GM21360 (cell line): ENCODE results near the gene CCR4.
"Not testable (repeated sequence)": the region's sequence is repeated elsewhere in the genome, so short reads cannot be mapped to it uniquely, and the experiment has no call there.

ENCODE experiments used
- ATAC-seq: cut with Tn5 transposase; IDR thresholded peaks from one replicate; pipeline ENCODE4 v1.9.1; 2021; ENCODE audit warnings: mild to moderate bottlenecking, moderate library complexity; ENCODE audit not compliant: unreplicated experiment

CCR4 gene

DNA sequence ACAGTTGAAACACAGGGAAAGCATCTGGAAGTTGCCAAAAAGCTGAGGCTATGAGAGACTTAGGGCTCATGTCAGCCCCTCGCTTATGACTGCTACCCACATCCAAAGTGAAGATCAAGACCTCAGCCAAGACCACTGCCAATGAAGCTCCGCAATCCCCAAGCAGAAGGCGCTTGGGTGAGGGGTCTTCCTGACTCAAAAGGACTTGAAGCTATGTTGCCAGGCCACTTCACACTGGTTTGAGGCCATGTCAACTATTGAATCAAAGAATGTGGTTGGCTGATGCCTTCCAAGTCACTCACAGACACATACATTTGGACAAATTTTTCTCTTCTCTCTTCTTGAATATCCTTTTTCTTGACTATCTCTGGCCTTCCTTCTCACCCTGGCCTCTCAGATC, 928 bp upstream of the CCR4 start:
- no peak for ATAC-seq

DNA sequence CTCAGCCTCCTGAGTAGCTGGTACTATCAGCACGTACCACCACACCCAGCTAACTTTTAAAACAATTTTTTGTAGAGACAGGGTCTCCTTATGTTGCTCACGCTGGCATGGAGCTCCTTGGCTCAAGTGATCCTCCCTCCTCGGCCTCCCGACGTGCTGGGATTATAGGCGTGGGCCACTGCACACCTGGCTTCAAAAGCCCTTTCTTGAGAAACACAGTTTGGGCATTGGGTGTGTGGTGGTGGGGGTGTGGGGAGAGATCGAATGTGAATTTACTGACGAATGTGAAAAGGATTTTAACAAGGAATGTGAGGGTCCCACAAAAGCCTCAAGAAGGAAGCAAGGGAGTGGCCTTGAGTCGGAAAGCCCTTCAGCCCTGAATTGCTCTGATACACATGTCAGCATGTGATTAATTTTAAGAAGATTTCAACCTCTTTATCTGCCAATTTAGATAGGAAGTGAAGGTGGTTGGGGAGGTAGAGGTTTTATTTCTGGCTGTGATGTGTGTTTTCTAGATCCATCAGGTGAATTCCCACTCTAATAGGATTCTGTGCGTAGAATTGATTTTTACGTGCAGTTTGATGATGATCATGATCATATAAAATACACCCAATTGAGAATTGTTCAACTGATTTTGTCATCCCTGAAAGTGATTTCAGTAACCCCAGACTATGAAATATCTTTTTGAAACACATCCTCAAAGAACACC, 1.1 kb downstream of the CCR4 start:
- no peak for ATAC-seq

DNA sequence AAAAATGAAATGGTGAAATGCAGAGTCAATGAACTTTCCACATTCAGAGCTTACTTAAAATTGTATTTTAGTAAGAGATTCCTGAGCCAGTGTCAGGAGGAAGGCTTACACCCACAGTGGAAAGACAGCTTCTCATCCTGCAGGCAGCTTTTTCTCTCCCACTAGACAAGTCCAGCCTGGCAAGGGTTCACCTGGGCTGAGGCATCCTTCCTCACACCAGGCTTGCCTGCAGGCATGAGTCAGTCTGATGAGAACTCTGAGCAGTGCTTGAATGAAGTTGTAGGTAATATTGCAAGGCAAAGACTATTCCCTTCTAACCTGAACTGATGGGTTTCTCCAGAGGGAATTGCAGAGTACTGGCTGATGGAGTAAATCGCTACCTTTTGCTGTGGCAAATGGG, 3.1 kb downstream of the CCR4 start:
- ATAC-seq: no peak

DNA sequence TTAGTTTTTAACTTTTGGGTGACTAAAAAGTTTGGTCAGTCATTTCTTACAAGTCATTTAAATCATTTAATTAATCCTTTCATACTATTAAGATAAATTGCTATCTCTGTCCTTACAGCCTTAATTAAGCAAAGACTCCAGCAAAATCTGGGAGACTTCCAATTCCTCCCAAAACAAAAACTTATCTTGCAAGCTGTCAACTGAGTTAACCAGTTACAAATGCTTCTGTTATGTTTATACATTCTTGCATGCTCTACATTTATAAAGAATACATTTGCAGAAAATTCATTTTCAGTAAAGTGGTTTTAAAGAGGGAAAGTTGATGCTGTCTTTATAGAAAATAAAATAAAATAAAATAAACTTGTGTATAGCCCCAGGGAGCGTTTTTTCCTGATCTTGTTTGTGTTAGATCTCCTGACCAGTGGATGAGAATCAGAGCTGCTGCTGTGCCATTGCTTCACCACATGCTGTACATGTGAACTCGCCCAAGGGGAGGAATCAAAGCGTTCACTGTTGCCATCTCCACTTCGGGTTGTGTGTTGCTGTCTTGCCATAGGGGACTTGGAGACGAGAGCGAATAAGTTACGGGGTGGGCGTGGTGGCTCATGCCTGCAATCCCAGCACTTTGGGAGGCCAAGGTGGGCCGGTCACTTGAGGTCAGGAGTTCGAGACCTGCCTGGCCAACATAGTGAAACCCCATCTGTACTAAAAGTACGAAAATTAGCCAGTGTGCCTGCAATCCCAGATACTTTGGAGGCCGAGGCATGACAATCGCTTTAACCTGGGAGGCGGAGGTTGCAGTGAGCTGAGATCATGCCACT, 5.5 kb downstream of the CCR4 start:
- no peak for ATAC-seq

DNA sequence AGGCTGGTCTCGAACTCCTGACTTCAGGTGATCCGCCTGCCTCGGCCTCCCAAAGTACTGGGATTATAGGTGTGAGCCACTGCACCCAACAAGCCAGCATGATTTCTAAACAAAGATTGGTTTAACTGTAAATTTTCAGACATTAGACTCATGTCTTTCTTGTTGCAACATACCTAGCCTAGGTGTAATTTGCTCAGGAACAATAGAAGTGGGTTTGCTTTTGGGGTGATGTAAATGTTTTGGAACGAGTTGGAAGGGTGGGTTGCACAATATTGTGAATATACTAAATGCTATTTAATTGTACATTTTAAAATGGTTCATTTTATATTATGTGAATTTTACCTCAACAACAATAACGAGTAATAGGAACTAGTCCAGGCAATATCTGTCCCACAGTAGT, 7.1 kb downstream of the CCR4 start:
- no peak for ATAC-seq

DNA sequence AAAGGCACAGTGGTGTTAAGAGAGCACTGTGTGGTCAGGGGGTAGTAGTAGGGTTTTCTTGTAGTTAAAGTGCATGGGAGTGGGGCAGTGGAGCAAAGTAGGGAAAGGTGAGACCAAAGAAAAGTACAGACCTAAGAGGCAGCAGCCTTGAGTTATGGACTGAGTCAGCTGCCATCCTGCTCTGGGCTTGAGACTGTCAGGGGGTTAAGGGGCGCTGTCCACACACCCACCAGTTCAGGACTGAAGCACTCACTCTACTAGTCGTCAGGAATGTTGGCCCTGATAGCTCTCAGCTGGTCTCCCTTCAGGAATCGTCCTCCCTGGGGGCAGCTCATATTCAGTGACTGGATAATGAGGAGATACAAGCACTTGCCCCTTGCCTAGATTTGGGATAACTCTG, 7.9 kb downstream of the CCR4 start:
- ATAC-seq: no peak

DNA sequence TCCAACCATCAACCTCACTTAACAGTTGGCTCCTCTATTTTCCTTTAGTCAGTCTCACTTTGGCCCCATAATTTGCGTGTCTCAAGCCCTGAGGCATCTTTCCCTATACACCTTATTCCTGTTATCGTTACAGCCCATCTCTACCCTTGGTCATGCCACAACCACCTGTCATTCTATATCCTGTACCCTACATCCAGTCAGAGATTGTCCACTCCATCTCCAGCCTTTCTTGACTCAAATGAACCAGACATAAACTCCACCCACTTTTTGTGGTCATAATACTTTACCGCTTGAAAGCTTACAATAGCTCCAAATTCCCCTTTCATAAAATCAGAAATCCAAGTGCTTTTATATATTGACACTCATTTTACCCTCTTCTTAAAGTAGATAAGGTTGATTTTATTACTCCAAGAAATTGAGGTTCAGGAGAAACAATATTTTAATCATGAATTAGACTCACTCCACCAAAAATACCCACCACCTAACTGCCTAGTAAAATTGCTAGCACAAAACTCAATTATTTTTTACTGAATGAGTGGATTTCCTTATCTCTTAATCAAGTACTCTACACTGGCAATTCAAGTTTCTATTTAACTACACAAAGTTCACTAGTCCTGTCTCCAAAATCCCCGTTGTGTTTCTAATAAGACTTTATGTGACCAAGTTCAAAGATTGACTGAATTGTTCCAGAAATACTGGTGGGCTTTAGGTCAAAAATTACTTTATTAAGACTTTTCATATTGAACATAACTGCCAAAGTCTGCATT, 9.1 kb downstream of the CCR4 start:
- ATAC-seq: no peak

DNA sequence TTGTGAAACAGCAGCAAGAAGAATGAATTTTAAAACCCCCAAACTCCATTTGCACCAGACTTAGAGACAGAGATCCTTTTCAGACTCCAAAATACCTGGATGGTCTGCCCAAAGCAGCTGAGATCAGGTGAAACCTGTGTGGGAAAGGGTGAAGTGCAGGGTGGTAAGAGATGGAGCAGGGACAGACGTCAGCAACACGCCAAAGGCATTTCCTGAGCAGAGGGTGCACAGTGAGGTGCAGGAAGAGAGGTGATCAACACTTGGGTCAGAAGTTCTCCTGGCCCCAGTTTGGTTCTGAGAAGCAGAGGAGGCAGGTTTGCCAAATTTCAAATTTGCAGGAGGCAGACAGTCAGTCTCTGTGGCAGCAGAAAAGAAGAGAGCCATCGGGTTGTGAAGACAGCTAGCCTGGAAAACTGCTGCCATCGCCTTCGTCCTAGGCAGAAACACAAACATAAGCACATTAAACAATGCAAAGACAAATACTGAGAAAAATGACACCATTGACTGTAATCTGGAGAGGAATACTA, 9.8 kb downstream of the CCR4 start:
- no peak for ATAC-seq

DNA sequence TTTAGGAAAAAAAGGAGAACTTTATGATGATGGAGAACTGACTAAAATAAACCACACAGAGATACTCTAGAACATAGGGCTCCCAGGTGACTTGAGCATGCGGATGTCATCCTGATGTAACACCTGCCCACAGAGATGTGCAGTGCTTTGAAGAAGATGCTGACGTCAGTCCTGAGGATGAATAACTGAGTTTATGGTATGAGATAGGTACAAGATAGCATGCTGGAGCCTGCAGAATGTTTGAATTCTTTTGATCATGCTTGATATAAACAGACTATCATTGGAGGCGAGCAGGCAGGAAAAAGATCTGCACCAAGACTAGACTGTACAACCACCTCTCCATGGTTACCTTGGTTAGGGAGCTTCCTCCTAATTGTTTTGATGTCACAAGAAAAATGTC, 12.4 kb downstream of the CCR4 start:
- ATAC-seq: no peak

DNA sequence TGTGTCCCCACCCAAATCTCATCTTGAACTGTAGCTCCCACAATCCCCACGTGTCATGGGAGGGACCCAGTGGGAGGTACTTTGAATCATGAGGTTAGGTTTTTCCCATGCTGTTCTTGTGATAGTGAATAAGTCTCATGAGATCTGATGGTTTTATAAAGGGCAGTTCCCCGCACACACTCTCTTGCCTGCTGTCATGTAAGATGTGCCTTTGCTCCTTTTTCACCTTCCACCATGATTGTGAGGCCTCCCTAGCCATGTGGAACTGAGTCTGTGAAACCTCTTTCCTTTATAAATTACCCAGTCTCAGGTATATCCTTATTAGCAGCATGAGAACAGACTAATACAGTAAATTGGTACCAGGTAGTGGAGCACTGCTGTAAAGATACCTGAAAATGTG, 13.3 kb downstream of the CCR4 start:
- not testable (repeated sequence) for ATAC-seq

DNA sequence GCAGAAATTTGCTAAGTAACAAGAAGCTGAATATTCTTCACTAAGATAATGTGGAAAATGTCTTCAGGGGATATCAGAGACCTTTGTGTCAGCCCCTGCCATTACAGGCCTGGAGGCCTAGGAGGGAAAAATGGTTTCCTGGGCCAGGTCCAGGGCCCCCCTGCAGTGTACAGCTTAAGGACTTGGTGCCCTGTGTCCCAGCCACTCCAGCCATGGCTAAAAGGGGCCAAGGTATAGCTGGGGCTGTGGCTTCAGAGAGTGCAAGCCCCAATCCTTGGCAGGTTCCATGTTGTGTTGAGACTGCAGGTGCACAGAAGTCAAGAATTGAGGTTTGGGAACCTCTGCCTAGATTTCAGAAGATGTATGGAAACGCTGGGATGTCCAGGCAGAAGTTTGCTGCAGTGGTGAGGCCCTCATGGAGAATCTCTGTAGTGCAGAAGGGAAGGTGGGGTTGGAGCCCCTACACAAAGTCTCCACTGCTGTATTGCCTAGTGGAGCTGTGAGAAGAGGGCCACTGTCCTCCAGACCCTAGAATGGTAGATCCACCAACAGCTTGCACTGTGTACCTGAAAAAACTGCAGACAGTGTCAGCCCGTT, 14.3 kb downstream of the CCR4 start:
- ATAC-seq: not testable (repeated sequence)

DNA sequence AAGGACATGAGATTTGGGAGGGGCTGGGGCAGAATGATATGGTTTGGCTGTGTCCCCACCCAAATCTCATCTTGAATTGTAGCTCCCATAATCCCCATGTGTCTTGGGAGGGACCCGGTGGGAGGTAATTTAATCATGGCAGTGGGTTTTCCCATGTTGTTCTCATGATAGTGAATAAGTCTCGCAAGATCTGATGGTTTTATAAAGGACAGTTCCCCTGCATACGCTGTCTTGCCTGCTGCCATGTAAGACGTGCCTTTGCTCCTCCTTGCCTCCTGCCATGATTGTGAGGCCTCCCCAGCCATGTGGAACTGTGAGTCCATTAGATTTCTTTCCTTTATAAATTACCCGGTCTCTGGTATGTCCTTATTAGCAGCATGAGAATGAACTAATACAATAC, 15.2 kb downstream of the CCR4 start:
- not testable (repeated sequence) for ATAC-seq

DNA sequence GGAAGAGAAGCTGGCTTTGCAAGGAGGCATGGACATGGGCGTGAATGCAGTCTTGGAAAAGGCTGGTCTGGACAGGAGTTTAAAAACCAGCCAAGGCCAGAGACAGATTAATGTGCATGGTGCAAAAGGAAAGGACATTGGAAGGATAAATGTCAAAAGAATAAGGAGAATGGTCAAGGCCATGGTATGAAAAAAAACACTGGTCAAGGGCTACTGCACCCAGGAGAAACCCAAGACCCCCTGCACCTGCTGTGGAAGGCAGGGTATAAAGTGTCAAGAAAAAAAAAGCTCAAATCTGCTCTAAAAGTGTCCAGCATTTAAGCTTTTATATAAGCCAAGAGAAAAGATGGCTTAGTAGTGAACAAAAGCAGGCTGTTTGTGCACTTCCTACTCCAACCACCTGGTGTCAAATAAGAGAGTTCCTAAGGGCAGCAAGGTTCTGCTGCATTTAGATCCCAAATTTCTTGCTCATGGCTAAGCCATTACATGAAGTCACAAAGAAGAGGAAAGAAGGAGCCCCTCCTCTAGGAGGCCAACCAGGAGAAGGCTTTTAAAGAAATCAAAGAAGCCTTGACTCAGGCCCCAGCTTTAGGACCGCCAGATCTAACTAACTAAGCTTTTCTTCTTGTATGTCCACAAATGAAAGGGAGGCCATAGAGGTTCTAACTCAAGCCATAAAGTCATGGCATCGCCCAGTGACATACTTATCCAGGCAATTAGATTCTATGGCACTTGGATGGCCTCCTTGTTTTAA, 16.9 kb downstream of the CCR4 start:
- no peak for ATAC-seq

DNA sequence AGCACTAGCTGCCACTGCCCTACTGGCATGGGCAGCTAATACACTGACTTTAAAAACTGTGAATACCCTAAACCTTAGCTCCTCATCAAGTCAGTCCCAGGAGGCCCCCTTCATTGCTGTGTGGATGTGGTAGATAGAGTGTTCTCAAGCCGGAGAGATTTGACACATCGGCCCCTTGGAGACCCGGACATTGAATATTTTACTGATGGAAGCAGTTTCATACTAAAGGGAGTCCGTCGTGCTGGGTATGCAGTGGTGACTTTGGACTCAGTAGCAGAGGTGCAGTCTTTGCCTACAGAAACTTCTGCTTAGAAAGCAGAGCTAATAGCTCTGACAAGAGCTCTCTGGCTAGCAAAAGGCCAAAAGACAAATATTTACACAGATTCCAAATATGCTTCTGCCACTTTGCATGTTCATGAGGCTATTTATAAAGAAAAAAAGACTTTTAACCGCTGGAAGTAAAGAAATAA, 17.5 kb downstream of the CCR4 start:
- no peak for ATAC-seq

DNA sequence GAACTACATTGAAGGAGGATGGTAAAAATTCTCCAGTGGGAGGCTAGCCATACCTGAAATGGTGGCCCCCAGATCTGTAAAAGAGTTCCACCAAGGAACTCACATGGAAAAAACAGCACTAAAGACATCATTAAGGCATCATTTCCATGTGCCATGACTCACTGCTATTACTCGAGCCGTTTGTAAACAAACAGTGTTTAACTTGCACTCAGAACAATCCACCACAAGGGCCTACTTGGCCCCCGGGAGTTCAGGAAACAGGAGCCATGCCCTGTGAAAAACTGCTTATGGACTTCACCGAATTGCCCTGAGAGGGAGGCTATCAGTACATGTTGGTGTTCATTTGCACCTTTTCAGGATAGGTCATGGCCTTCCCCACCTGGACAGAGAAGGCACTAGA, 18.2 kb downstream of the CCR4 start:
- ATAC-seq: no peak

DNA sequence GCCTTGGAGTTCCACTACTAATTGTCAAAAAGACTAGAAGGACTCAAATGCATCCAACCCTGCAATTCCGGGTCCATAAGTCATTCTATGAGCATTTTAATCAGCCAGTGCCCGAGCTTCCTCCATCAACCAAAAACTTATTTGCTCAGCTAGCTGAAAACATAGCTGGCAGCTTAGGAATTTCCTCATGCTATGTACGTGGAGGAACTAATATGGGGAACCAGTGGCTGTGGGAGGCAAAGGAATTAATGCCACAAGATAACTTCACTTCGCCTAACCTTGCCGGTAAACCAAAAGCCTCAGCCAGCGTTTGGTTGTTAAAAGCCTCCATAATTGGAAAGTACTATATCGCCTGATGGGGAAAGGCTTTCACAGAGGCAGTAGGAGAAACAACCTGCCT, 19.8 kb downstream of the CCR4 start:
- ATAC-seq: not testable (repeated sequence)

DNA sequence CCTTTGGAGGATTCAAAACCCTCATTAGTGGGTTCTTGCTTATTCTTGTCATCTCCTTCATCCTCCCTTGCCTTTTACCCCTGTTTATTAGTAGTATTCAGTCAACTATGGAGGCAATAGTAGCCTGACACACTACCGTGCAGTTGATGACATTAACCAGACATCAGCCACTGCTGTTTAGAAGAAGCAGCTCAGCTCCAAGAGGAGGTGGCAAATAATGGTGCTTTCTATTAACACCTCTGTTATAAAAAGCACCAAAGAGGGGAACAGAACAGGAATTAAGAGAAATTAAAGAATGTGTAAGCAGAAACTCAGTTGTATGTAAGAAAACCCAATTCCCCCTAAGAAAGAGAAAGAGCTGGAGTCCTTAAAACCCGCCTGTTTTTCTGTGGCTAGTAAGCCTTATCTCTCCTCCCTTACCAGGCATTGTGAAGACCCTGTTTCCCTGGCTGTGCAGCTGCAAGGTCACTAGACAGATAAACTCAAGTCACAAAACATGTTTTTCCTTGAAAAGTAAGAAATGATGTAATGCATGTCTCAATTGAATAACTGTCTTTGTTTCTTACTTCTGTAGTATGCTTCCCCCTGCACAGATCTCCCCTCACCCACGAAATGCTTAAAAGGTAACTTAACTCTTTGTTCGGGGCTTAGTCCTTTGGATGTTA, 21.2 kb downstream of the CCR4 start:
- ATAC-seq: no peak

DNA sequence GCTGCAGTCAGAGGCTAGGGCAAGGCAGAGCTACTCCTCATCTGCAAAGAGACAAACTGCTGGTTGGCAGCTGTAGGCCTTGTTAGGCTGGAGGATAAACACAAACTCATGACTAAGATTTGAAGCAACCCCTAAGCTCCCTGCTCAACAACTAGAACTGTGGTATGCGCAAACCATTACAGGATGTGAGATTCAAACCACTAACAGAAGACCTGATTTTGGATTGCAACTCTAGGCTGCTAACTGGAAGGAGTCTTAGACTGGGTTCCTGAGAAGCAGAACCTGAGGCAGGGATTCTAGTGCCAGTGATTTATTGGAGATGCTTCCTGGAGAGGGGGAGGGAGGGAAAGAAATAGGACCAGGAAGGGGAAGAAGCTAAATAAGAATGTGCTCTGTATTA, 22.5 kb downstream of the CCR4 start:
- peak; percentile 62 for ATAC-seq

DNA sequence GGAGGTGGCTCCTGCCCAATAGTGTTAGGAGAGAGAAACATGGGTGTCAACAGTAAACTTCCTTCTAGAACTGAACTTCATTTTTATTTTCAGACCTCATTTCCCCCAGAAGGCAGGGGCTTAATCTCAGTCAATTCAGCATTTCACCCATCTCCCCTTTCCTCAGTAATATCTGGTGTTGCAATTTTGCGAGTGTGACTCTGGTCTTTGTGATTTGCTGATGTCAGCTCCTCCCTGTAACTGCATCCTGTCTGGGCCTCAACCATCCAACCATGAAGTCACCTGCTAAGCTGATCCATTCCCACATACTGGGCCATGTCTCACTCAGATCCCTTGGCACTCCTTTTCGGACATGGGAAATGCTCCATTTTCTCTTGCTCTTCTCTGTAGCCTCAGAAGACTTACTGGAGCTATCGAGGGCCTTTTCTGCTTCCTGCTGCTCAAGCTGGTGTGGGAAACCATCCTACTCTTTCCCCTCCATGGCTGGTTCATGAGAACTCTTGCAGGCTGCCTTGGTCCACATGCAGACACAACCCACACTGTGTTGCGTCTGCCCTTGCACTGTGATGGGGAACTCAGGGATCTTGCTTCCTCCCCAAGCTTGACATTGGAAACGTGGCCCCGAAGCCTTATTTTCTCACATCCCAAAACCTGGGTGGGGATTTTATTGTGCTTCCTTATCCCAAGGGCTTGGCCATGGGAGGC, 24.6 kb downstream of the CCR4 start:
- ATAC-seq: no peak
